ENCODE results near the gene THPO. TPM values are rescaled to one million over a fixed set of nuclear protein-coding genes. Genes with fewer than 3 reads are reported as not detected.

Gene THPO
- total RNA-seq, 2 donors from 2014 or later = 1.4 to 1.7 TPM

- no peak for DNase-seq
- TF ChIP-seq, protein P1, sequence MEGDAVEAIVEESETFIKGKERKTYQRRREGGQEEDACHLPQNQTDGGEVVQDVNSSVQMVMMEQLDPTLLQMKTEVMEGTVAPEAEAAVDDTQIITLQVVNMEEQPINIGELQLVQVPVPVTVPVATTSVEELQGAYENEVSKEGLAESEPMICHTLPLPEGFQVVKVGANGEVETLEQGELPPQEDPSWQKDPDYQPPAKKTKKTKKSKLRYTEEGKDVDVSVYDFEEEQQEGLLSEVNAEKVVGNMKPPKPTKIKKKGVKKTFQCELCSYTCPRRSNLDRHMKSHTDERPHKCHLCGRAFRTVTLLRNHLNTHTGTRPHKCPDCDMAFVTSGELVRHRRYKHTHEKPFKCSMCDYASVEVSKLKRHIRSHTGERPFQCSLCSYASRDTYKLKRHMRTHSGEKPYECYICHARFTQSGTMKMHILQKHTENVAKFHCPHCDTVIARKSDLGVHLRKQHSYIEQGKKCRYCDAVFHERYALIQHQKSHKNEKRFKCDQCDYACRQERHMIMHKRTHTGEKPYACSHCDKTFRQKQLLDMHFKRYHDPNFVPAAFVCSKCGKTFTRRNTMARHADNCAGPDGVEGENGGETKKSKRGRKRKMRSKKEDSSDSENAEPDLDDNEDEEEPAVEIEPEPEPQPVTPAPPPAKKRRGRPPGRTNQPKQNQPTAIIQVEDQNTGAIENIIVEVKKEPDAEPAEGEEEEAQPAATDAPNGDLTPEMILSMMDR (conservative IDR thresholded peaks at IDR 0.05) = no peak
- Mint-ChIP-seq H3K27me3 (ENCODE audit: insufficient read depth) (peaks cover 3% of the 10 kb centered on the region), H3K4me3 (no peak overlapping the region), H3K9me3 (no peaks in the 10 kb centered on the region), H3K27ac (peak overlapping the region; percentile 83), H3K36me3 (ENCODE audit: low read depth) (peaks cover 64% of the 10 kb centered on the region), H3K4me1 (peaks cover 9% of the 10 kb centered on the region)
- peak overlapping the region; percentile 5 for H3K27ac ChIP-seq (ENCODE audit: low read depth, low read length)
- peaks cover 70% of the 10 kb centered on the region for H3K36me3 ChIP-seq (ENCODE audit: control insufficient read depth, insufficient read depth, low read length)
- no peaks in the 10 kb centered on the region for H3K9me3 ChIP-seq (ENCODE audit: control insufficient read depth, low read length)
- WGBS, 2 experiments (ENCODE audit: insufficient coverage in 1 of 2, insufficient read length in 1 of 2) = 94 to 96% methylated on average over 6 of the region's 6 CpGs
- no peaks in the 10 kb centered on the region for H3K4me1 ChIP-seq (ENCODE audit: control insufficient read depth, insufficient read depth, low read length)
- H3K27me3 ChIP-seq (ENCODE audit: control insufficient read depth, insufficient read depth, low read length, poor library complexity, severe bottlenecking) = no peaks in the 10 kb centered on the region
- H3K9ac ChIP-seq (ENCODE audit: extremely low read depth, low read length, poor library complexity, severe bottlenecking) = no peak overlapping the region
- H3K4me3 ChIP-seq (ENCODE audit: low read length) = no peak overlapping the region
Measured at GRCh38 chr3:184333190-184333589, 44.8 kb downstream of the THPO start.

DNA sequence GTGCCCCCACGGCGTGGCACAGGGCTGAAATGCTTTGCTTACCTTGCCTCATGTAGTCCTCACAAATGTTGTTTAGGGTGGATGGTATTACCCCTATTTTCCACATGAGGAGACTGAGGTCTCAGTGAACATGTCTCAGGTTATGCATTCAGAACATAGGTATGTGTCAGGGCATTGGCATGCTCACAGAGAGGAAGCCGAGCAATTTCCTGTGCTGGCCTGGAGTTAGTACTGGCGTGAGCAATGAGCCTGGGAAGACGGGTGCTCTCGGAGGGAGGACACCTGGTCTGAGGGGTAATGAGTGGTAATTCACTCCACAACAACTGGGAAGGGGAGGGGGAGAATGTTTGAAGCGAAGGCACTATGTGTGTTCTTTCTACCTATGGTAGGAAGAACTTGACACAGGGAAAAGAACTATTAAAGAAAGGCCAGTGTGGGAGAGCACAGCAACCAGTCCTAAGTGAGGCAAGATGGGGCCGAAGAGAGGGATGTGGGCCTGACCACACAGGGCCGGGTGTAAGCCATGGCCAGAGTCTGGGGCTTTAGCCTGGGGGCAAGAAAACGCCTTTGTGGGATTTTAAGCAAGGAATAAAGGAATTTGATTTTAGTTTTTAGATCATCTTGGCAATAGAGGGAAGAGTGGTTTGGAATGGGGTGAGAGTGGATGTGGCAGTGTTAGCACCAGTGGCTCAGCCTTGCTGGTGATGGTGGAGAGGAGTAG lies 45.5 kb downstream of the THPO start:
- Histone ChIP-seq H3K9me3 (ENCODE audit: control insufficient read depth, low read length) (no peaks in the 10 kb centered on the region), H3K9ac (ENCODE audit: extremely low read depth, low read length, poor library complexity, severe bottlenecking) (no peak overlapping the region), H3K4me1 (ENCODE audit: control insufficient read depth, insufficient read depth, low read length) (no peaks in the 10 kb centered on the region), H3K27ac (ENCODE audit: low read depth, low read length) (peak overlapping the region; percentile 8), H3K27me3 (ENCODE audit: control insufficient read depth, insufficient read depth, low read length, poor library complexity, severe bottlenecking) (no peaks in the 10 kb centered on the region), H3K36me3 (ENCODE audit: control insufficient read depth, insufficient read depth, low read length) (peaks cover 77% of the 10 kb centered on the region), H3K4me3 (ENCODE audit: low read length) (no peak overlapping the region)
- no peaks in the 10 kb centered on the region for H3K9me3 Mint-ChIP-seq
- WGBS, 2 experiments (ENCODE audit: insufficient coverage in 1 of 2, insufficient read length in 1 of 2) = 93 to 100% methylated on average over 7 to 10 of the region's 10 CpGs
- peak overlapping the region; percentile 83 for H3K27ac Mint-ChIP-seq
- DNase-seq = no peak
- H3K4me1 Mint-ChIP-seq = peaks cover 9% of the 10 kb centered on the region
- H3K4me3 Mint-ChIP-seq = no peak overlapping the region
- H3K27me3 Mint-ChIP-seq (ENCODE audit: insufficient read depth) = no peaks in the 10 kb centered on the region
- peaks cover 71% of the 10 kb centered on the region for H3K36me3 Mint-ChIP-seq (ENCODE audit: low read depth)
- TF ChIP-seq, protein P1 (conservative IDR thresholded peaks at IDR 0.05) = no peak

GRCh38 chr3:184328516-184328915 lies 49.5 kb downstream of the THPO start:
- no peak overlapping the region for H3K27ac Mint-ChIP-seq
- TF ChIP-seq, protein P1 (conservative IDR thresholded peaks at IDR 0.05) = no peak
- no peaks in the 10 kb centered on the region for H3K9me3 Mint-ChIP-seq
- no peak for DNase-seq
- 63 to 64% methylated on average over 3 of the region's 3 CpGs for WGBS, 2 experiments (ENCODE audit: insufficient coverage in 1 of 2, insufficient read length in 1 of 2)
- no peak overlapping the region for H3K27ac ChIP-seq (ENCODE audit: low read depth, low read length)
- H3K4me1 Mint-ChIP-seq = no peaks in the 10 kb centered on the region
- no peak overlapping the region for H3K4me3 Mint-ChIP-seq
- H3K36me3 Mint-ChIP-seq (ENCODE audit: low read depth) = peaks cover 95% of the 10 kb centered on the region
- H3K27me3 ChIP-seq (ENCODE audit: control insufficient read depth, insufficient read depth, low read length, poor library complexity, severe bottlenecking) = no peaks in the 10 kb centered on the region
- no peaks in the 10 kb centered on the region for H3K4me1 ChIP-seq (ENCODE audit: control insufficient read depth, insufficient read depth, low read length)
- H3K9ac ChIP-seq (ENCODE audit: extremely low read depth, low read length, poor library complexity, severe bottlenecking) = no peak overlapping the region
- no peak overlapping the region for H3K4me3 ChIP-seq (ENCODE audit: low read length)
- H3K27me3 Mint-ChIP-seq (ENCODE audit: insufficient read depth) = no peaks in the 10 kb centered on the region
- H3K9me3 ChIP-seq (ENCODE audit: control insufficient read depth, low read length) = no peaks in the 10 kb centered on the region
- H3K36me3 ChIP-seq (ENCODE audit: control insufficient read depth, insufficient read depth, low read length) = peaks cover 98% of the 10 kb centered on the region
